HCT116 (cell line): ENCODE measurements around the gene RFTN1. TPM values are rescaled to one million over a fixed set of nuclear protein-coding genes. Genes with fewer than 3 reads are reported as not detected.

Source experiments
- ATAC-seq: fragments of 200-7000 bp; cut with Tn5 transposase; 2 replicates; pipeline ENCODE4 v1.9.1; 2020; ENCODE audit warnings: mild to moderate bottlenecking, moderate library complexity
- BruUV-seq: library from RNA; stranded (reverse); fragments of 400-500 nt; replicated peaks from 2 replicates; lab custom pipeline; 2021; lab: Mats Ljungman, UMichigan
- CTCF ChIA-PET: fragments of 300-600 bp; sonication (Branson Sonifier 250); formaldehyde crosslinking; loops from one replicate; lab custom pipeline; 2021; ENCODE audit warnings: antibody characterized with exemption; lab: Charles Lee
- POLR2A ChIA-PET: fragments of 300-600, 350-600 bp; sonication (Branson Sonifier 250); formaldehyde crosslinking; loops from one replicate; lab custom pipeline; 2021; ENCODE audit warnings: antibody characterized with exemption; lab: Charles Lee
- RAD21 ChIA-PET, 2 experiments: fragments of 300-600 bp; sonication (Branson Sonifier 250); formaldehyde crosslinking; loops; one replicate each; lab custom pipeline; 2023; ENCODE audit warnings: low total read pairs in 2 of 2; ENCODE audit not compliant: uncharacterized antibody in 2 of 2, unreplicated experiment in 2 of 2, low non-redundant PET in 1 of 2; lab: Charles Lee
- DNase-seq: peaks from one replicate; pipeline ENCODE4 v3.0.0-alpha.2; 2010; ENCODE audit warnings: low read depth, low spot score
- H2AFZ ChIP-seq: fragments of 200-600 bp; shearing (Covaris generic), sonication (generic); 2 replicates; pipeline ENCODE4 v1.6.1; 2017; ENCODE audit warnings: low read depth, mixed run types, mixed read lengths, antibody characterized with exemption, low read length; ENCODE audit not compliant: poor library complexity, severe bottlenecking
- H3K27ac ChIP-seq: 2 replicates; pipeline ENCODE4 v1.5.1; 2012; ENCODE audit warnings: low read depth, low read length
- H3K27me3 ChIP-seq: fragments of 200-600 bp; sonication (generic); 2 replicates; pipeline ENCODE4 v1.6.1; 2016; ENCODE audit warnings: mixed run types, low read length, mixed read lengths; ENCODE audit not compliant: insufficient read depth
- H3K36me3 ChIP-seq, 2 experiments: fragments of 200-500 bp in 1 of 2; fragments of 200-600 bp in 1 of 2; sonication (Bioruptor generic) in 1 of 2; sonication (generic) in 1 of 2; 2 replicates each; pipeline versions ENCODE4 v1.5.1 to v1.6.1; 2014 to 2016; ENCODE audit warnings: low read length in 2 of 2, inconsistent platforms in 1 of 2, mixed read lengths in 1 of 2, mixed run types in 1 of 2; ENCODE audit not compliant: insufficient read depth in 2 of 2, control insufficient read depth in 1 of 2
- H3K4me1 ChIP-seq, 2 experiments: fragments of 200-600 bp in 1 of 2; sonication (generic) in 1 of 2; 2 replicates each; pipeline versions ENCODE4 v1.5.1 to v1.6.1; 2012 to 2017; ENCODE audit warnings: low read length in 2 of 2, inconsistent platforms in 1 of 2, mild to moderate bottlenecking in 1 of 2, mixed read lengths in 1 of 2, mixed run types in 1 of 2, moderate library complexity in 1 of 2; ENCODE audit not compliant: insufficient read depth in 2 of 2, control insufficient read depth in 1 of 2
- H3K4me2 ChIP-seq: fragments of 200-600 bp; sonication (generic); 2 replicates; pipeline ENCODE4 v1.6.1; 2017; ENCODE audit warnings: mixed run types, low read length, mixed read lengths
- H3K4me3 ChIP-seq, 2 experiments: fragments of 200-600 bp in 1 of 2; sonication (generic) in 1 of 2; replicated peaks in 1 of 2; 2 replicates each; pipeline ENCODE4 v1.5.1; 2011 to 2016; ENCODE audit warnings: low read length in 2 of 2, control low read depth in 1 of 2, low read depth in 1 of 2, mild to moderate bottlenecking in 1 of 2, mixed read lengths in 1 of 2, mixed run types in 1 of 2
- H3K79me2 ChIP-seq: fragments of 200-600 bp; sonication (generic); 2 replicates; pipeline ENCODE4 v1.6.1; 2017; ENCODE audit warnings: mild to moderate bottlenecking, mixed run types, low read length, moderate library complexity, mixed read lengths; ENCODE audit not compliant: insufficient read depth
- H3K9ac ChIP-seq: fragments of 200-600 bp; sonication (generic); 2 replicates; pipeline ENCODE4 v1.6.1; 2016; ENCODE audit warnings: low read length, mixed read lengths
- H3K9me2 ChIP-seq: fragments of 200-600 bp; sonication (generic), shearing (Covaris generic); 2 replicates; pipeline ENCODE4 v1.6.1; 2017; ENCODE audit warnings: mixed run types, mild to moderate bottlenecking, moderate library complexity; ENCODE audit not compliant: insufficient read depth
- H3K9me3 ChIP-seq, 2 experiments: fragments of 200-500 bp in 1 of 2; fragments of 200-600 bp in 1 of 2; sonication (Bioruptor generic) in 1 of 2; sonication (generic) in 1 of 2; 2 replicates each; pipeline ENCODE4 v1.6.1; 2014 to 2017; ENCODE audit warnings: low read length in 2 of 2, mixed read lengths in 2 of 2, inconsistent platforms in 1 of 2, low read depth in 1 of 2, mild to moderate bottlenecking in 1 of 2, mixed run types in 1 of 2, moderate library complexity in 1 of 2; ENCODE audit not compliant: control insufficient read depth in 1 of 2, insufficient read depth in 1 of 2
- H4K20me1 ChIP-seq: fragments of 200-600 bp; sonication (generic), shearing (Covaris generic); 2 replicates; pipeline ENCODE4 v1.6.1; 2017; ENCODE audit warnings: mixed run types, mild to moderate bottlenecking, moderate library complexity; ENCODE audit not compliant: insufficient read depth
- ATF3 ChIP-seq: IDR thresholded peaks from 2 replicates; pipeline ENCODE4 v1.6.1; 2012
- CEBPB ChIP-seq: IDR thresholded peaks from 2 replicates; pipeline ENCODE4 v1.6.1; 2012; ENCODE audit warnings: low read depth
- CTCF ChIP-seq, 3 experiments: fragments of 200-600 bp in 1 of 3; sonication (generic) in 1 of 3; IDR thresholded peaks in 2 of 3; conservative IDR thresholded peaks in 1 of 3; 2 replicates each; pipeline ENCODE4 v1.5.1; 2012 to 2017; ENCODE audit warnings: low read depth in 2 of 3, low read length in 2 of 3, antibody characterized with exemption in 1 of 3, borderline replicate concordance in 1 of 3, control low read depth in 1 of 3, mild to moderate bottlenecking in 1 of 3, mixed read lengths in 1 of 3, mixed run types in 1 of 3, moderate library complexity in 1 of 3; ENCODE audit not compliant: insufficient read depth in 1 of 3
- EGR1 ChIP-seq: IDR thresholded peaks from 2 replicates; pipeline ENCODE4 v1.6.1; 2012; ENCODE audit warnings: low read depth
- ELF1 ChIP-seq: IDR thresholded peaks from 2 replicates; pipeline ENCODE4 v1.6.1; 2012; ENCODE audit warnings: low read depth, borderline replicate concordance
- EZH2 ChIP-seq: fragments of 200-600 bp; sonication (generic); IDR thresholded peaks from 2 replicates; pipeline ENCODE4 v1.6.1; 2017; ENCODE audit warnings: antibody characterized with exemption, mixed run types
- EZH2phosphoT487 ChIP-seq: fragments of 200-600 bp; IDR thresholded peaks from 2 replicates; pipeline ENCODE4 v1.6.1; 2018; ENCODE audit warnings: antibody characterized with exemption, borderline replicate concordance
- FOSL1 ChIP-seq: IDR thresholded peaks from 2 replicates; pipeline ENCODE4 v1.6.1; 2012; ENCODE audit warnings: low read depth
- JUND ChIP-seq: IDR thresholded peaks from 2 replicates; pipeline ENCODE4 v1.6.1; 2012
- MAX ChIP-seq: IDR thresholded peaks from 2 replicates; pipeline ENCODE4 v1.6.1; 2012
- POLR2A ChIP-seq: IDR thresholded peaks from 2 replicates; pipeline ENCODE4 v1.7.0; 2011; ENCODE audit warnings: borderline replicate concordance; ENCODE audit not compliant: insufficient read depth, insufficient read length; ENCODE audit errors: extremely low read depth
- POLR2AphosphoS5 ChIP-seq: IDR thresholded peaks from 2 replicates; pipeline ENCODE4 v1.6.1; 2011; ENCODE audit warnings: mild to moderate bottlenecking, low read depth, low read length, moderate library complexity
- REST ChIP-seq: IDR thresholded peaks from 2 replicates; pipeline ENCODE4 v1.6.1; 2012; ENCODE audit warnings: low read depth
- SIN3A ChIP-seq: IDR thresholded peaks from 2 replicates; pipeline ENCODE4 v1.6.1; 2012; ENCODE audit warnings: low read depth
- SP1 ChIP-seq: IDR thresholded peaks from 2 replicates; pipeline ENCODE4 v1.6.1; 2012; ENCODE audit warnings: low read depth
- TCF7L2 ChIP-seq: IDR thresholded peaks from 2 replicates; pipeline ENCODE4 v1.7.0; 2011; ENCODE audit warnings: borderline replicate concordance, inconsistent platforms; ENCODE audit not compliant: insufficient read depth, insufficient read length; ENCODE audit errors: extremely low read depth
- YY1 ChIP-seq: IDR thresholded peaks from 2 replicates; pipeline ENCODE4 v1.6.1; 2011; ENCODE audit warnings: low read length, low read depth, moderate library complexity, mild to moderate bottlenecking; ENCODE audit not compliant: insufficient replicate concordance; ENCODE audit errors: extremely low read depth
- ZFX ChIP-seq: fragments of 450-650 bp; IDR thresholded peaks from 2 replicates; pipeline ENCODE4 v1.6.1; 2017
- intact Hi-C: fragments of 100-400 bp; cut with micrococcal nuclease; formaldehyde crosslinking; loops from 2 replicates; pipeline ENCODE4 v1.10.0; 2022
- total RNA-seq: library from RNA; stranded (reverse); gene quantifications from one replicate; pipeline ENCODE4 v1.2.1, GENCODE V29; 2021; ENCODE audit not compliant: unreplicated experiment

Gene RFTN1
- total RNA-seq, 1 experiment from 2014 or later: 3.9 TPM

- H2AFZ ChIP-seq: no peak overlapping the region
- H3K36me3 ChIP-seq: no peaks in the 10 kb centered on the region
- H4K20me1 ChIP-seq: no peaks in the 10 kb centered on the region
- RAD21 ChIA-PET: no interaction called here
- POLR2A ChIA-PET: no interaction called here
- no peaks in the 10 kb centered on the region for H3K9me3 ChIP-seq
- H3K27me3 ChIP-seq: no peaks in the 10 kb centered on the region
- DNase-seq (no peak), ATAC-seq (no peak)
- no peaks in the 10 kb centered on the region for H3K79me2 ChIP-seq
- H3K9ac ChIP-seq: no peak overlapping the region
- H3K4me2 ChIP-seq: no peak overlapping the region
- no peaks in the 10 kb centered on the region for H3K9me2 ChIP-seq
- H3K27ac ChIP-seq: no peak overlapping the region
- no peaks in the 10 kb centered on the region for H3K4me1 ChIP-seq
- CTCF ChIA-PET: no interaction called here
- intact Hi-C loops: no loop called here
- H3K4me3 ChIP-seq: no peak overlapping the region
- no TSS peak for BruUV-seq
- TF ChIP-seq SP1: no peak
- TF ChIP-seq TCF7L2: no peak
- no peak for TF ChIP-seq JUND
- no peak for TF ChIP-seq EZH2
- TF ChIP-seq EGR1: no peak
- no peak for TF ChIP-seq CEBPB
- TF ChIP-seq MAX: no peak
- TF ChIP-seq POLR2A: no peak
- no peak for TF ChIP-seq ATF3
- no peak for TF ChIP-seq ELF1
- no peak for TF ChIP-seq POLR2AphosphoS5
- no peak for TF ChIP-seq FOSL1
- TF ChIP-seq ZFX: no peak
- TF ChIP-seq SIN3A: no peak
- no peak for TF ChIP-seq REST
- TF ChIP-seq EZH2phosphoT487: no peak
- TF ChIP-seq CTCF (IDR thresholded peaks at IDR 0.05 in 2 of 3, conservative IDR thresholded peaks at IDR 0.05 in 1 of 3; ENCODE audit: borderline replicate concordance in 1 of 3, insufficient read depth in 1 of 3, low read depth in 2 of 3, low read length in 2 of 3): no peak
- no peak for TF ChIP-seq YY1
These were observed 84.9 kb downstream of the RFTN1 start for GRCh38 chr3:16428612-16429011.
